NB4 (cell line): ENCODE measurements around the gene HOMER2.

Experiments used
- MYC ChIP-seq: IDR thresholded peaks from 2 replicates; pipeline ENCODE4 v1.6.1; 2011; ENCODE audit warnings: low read depth, low read length
- TF ChIP-seq, protein P1 (sequence below): IDR thresholded peaks from one replicate; pipeline ENCODE4 v1.5.1; 2012; ENCODE audit warnings: low read depth, low read length

DNA sequence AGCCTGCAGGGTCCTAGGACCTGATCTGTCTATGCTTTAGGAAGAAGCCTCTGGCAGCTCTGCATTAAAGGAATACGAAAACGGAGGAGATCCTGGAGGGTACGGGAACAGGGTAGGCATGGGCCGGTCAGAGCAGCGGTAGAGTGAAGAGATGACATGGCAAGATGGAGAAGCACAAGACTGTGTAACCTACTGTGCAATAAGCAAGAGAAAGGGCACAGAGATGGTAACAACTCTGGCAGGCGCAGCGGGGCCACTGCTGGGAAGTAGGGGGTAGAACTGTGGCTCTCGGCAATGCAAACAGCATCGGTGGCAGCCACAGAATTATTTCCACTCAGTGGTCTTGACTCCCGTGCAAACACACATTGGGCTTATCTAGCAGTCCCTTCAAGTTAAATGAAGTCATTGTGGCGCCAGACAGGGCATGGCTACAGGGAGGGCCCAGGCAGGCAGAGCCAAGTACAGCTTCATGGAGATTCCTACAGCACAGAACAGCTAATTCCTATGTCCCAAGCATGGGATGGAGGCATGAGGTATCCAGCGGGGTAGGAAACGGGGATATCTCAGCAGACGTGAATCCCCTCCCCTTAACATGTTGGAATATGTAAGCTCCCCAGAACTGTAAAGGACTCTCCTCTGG is 114.3 kb downstream of the HOMER2 start:
- TF ChIP-seq, protein P1, sequence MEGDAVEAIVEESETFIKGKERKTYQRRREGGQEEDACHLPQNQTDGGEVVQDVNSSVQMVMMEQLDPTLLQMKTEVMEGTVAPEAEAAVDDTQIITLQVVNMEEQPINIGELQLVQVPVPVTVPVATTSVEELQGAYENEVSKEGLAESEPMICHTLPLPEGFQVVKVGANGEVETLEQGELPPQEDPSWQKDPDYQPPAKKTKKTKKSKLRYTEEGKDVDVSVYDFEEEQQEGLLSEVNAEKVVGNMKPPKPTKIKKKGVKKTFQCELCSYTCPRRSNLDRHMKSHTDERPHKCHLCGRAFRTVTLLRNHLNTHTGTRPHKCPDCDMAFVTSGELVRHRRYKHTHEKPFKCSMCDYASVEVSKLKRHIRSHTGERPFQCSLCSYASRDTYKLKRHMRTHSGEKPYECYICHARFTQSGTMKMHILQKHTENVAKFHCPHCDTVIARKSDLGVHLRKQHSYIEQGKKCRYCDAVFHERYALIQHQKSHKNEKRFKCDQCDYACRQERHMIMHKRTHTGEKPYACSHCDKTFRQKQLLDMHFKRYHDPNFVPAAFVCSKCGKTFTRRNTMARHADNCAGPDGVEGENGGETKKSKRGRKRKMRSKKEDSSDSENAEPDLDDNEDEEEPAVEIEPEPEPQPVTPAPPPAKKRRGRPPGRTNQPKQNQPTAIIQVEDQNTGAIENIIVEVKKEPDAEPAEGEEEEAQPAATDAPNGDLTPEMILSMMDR, result no peak
- no peak for TF ChIP-seq MYC
